SK-N-SH (cell line): Measurements from ENCODE around the gene MUC2. TPM values are rescaled to one million over a fixed set of nuclear protein-coding genes. Genes with fewer than 3 reads are reported as not detected.

Experiments
- CTCF ChIA-PET: fragments of 300-600, 350-600 bp; formaldehyde crosslinking; extraction: SDS; loops from one replicate; lab custom pipeline; 2021; lab: Yijun Ruan, JAX
- POLR2A ChIA-PET: fragments of 350-600 bp; sonication (Branson Sonifier 250); formaldehyde crosslinking; extraction: SDS; loops from one replicate; lab custom pipeline; 2020; ENCODE audit warnings: antibody characterized with exemption, inconsistent platforms; lab: Yijun Ruan, JAX
- DNase-seq: peaks from one replicate; pipeline ENCODE4 v3.0.0; 2012
- H2AFZ ChIP-seq: fragments of 200-600 bp; sonication (generic); 2 replicates; pipeline ENCODE4 v1.8.1; 2016; ENCODE audit warnings: antibody characterized with exemption, mild to moderate bottlenecking, low read depth
- H3F3A ChIP-seq: fragments of 200-600 bp; sonication (generic); replicated peaks from 2 replicates; pipeline ENCODE3; 2016; ENCODE audit warnings: antibody characterized with exemption, mild to moderate bottlenecking; ENCODE audit not compliant: insufficient read depth
- H3K27ac ChIP-seq, 2 experiments: fragments of 200-500 bp in 1 of 2; fragments of 200-600 bp in 1 of 2; sonication (Bioruptor generic) in 1 of 2; sonication (generic), shearing (Covaris generic) in 1 of 2; 2 replicates each; pipeline versions ENCODE4 v1.5.1 to v1.6.1; 2014 to 2016; ENCODE audit warnings: low read depth in 2 of 2, inconsistent platforms in 1 of 2, low read length in 1 of 2, mild to moderate bottlenecking in 1 of 2, mixed read lengths in 1 of 2
- H3K27me3 ChIP-seq: fragments of 200-600 bp; sonication (generic), shearing (Covaris generic); 2 replicates; pipeline ENCODE4 v1.6.1; 2016; ENCODE audit warnings: mixed run types; ENCODE audit not compliant: insufficient read depth
- H3K36me3 ChIP-seq, 2 experiments: fragments of 200-500 bp in 1 of 2; fragments of 200-600 bp in 1 of 2; sonication (Bioruptor generic) in 1 of 2; sonication (generic) in 1 of 2; replicated peaks in 1 of 2; 2 replicates each; pipeline versions ENCODE3 to v1.5.1; 2014 to 2016; ENCODE audit warnings: low read length in 1 of 2, mild to moderate bottlenecking in 1 of 2; ENCODE audit not compliant: insufficient read depth in 2 of 2, control insufficient read depth in 1 of 2
- H3K4me1 ChIP-seq, 2 experiments: fragments of 200-500 bp in 1 of 2; fragments of 200-600 bp in 1 of 2; sonication (Bioruptor generic) in 1 of 2; sonication (generic), shearing (Covaris generic) in 1 of 2; 2 replicates each; pipeline versions ENCODE4 v1.5.1 to v1.6.1; 2014 to 2016; ENCODE audit warnings: low read depth in 1 of 2, low read length in 1 of 2, mixed run types in 1 of 2; ENCODE audit not compliant: insufficient read depth in 2 of 2, control insufficient read depth in 1 of 2
- H3K4me2 ChIP-seq: fragments of 200-600 bp; sonication (generic), shearing (Covaris generic); 2 replicates; pipeline ENCODE4 v1.6.1; 2017; ENCODE audit warnings: mixed run types
- H3K4me3 ChIP-seq, 2 experiments: fragments of 200-500 bp in 1 of 2; fragments of 200-600 bp in 1 of 2; sonication (Bioruptor generic) in 1 of 2; sonication (generic), shearing (Covaris generic) in 1 of 2; 2 replicates each; pipeline versions ENCODE4 v1.5.1 to v1.8.1; 2014 to 2016; ENCODE audit warnings: low read depth in 2 of 2, inconsistent platforms in 1 of 2, low read length in 1 of 2, mild to moderate bottlenecking in 1 of 2, mixed read lengths in 1 of 2, moderate library complexity in 1 of 2
- H3K79me2 ChIP-seq: fragments of 200-600 bp; sonication (generic); 2 replicates; pipeline ENCODE4 v1.8.1; 2017; ENCODE audit warnings: mild to moderate bottlenecking; ENCODE audit not compliant: insufficient read depth
- H3K9ac ChIP-seq: fragments of 200-600 bp; sonication (generic); 2 replicates; pipeline ENCODE4 v1.6.1; 2017; ENCODE audit warnings: mixed run types
- H3K9me2 ChIP-seq: fragments of 200-600 bp; sonication (generic); 2 replicates; pipeline ENCODE4 v1.6.1; 2017; ENCODE audit warnings: mixed run types
- H3K9me3 ChIP-seq: fragments of 200-600 bp; sonication (generic); 2 replicates; pipeline ENCODE4 v1.6.1; 2017; ENCODE audit warnings: mixed run types, mild to moderate bottlenecking, moderate library complexity
- H4K20me1 ChIP-seq: fragments of 200-600 bp; sonication (generic); 2 replicates; pipeline ENCODE4 v1.6.1; 2017; ENCODE audit warnings: mild to moderate bottlenecking, mixed run types; ENCODE audit not compliant: insufficient read depth
- CHD2 ChIP-seq: fragments of 150-350 bp; IDR thresholded peaks from 2 replicates; pipeline ENCODE4 v1.6.1; 2018; ENCODE audit warnings: low read length; ENCODE audit not compliant: partially characterized antibody
- ELF1 ChIP-seq: IDR thresholded peaks from 2 replicates; pipeline ENCODE4 v1.4.0; 2012
- EZH2phosphoT487 ChIP-seq: fragments of 200-600 bp; sonication (generic); IDR thresholded peaks from 2 replicates; pipeline ENCODE4 v1.6.1; 2017; ENCODE audit warnings: low read depth, mixed run types, mild to moderate bottlenecking, antibody characterized with exemption, moderate library complexity, borderline replicate concordance
- FOSL2 ChIP-seq: IDR thresholded peaks from 2 replicates; pipeline ENCODE4 v1.4.0; 2012; ENCODE audit warnings: low read depth, mild to moderate bottlenecking, moderate library complexity, borderline replicate concordance
- FOXJ3 ChIP-seq: sonication (generic); formaldehyde crosslinking; IDR thresholded peaks from 2 replicates; pipeline ENCODE4 v1.5.1; 2020; ENCODE audit warnings: mild to moderate bottlenecking, missing genetic modification reagents
- GATA2 ChIP-seq: sonication (generic); formaldehyde crosslinking; IDR thresholded peaks from 2 replicates; pipeline ENCODE4 v1.5.0; 2020; ENCODE audit warnings: mild to moderate bottlenecking, missing genetic modification reagents
- MXI1 ChIP-seq: IDR thresholded peaks from 2 replicates; pipeline ENCODE4 v1.6.1; 2012; ENCODE audit warnings: mild to moderate bottlenecking, low read depth, low read length, improper control_type of control experiment
- PBX3 ChIP-seq: IDR thresholded peaks from 2 replicates; pipeline ENCODE4; 2012
- POLR2AphosphoS5 ChIP-seq: IDR thresholded peaks from 2 replicates; pipeline ENCODE4 v1.6.1; 2012; ENCODE audit warnings: low read depth, low read length
- RAD21 ChIP-seq: IDR thresholded peaks from 2 replicates; pipeline ENCODE4 v1.6.1; 2012; ENCODE audit warnings: mild to moderate bottlenecking, low read length
- RFX5 ChIP-seq: IDR thresholded peaks from 2 replicates; pipeline ENCODE4 v1.6.1; 2012; ENCODE audit warnings: mild to moderate bottlenecking, improper control_type of control experiment, low read length
- RXRA ChIP-seq: IDR thresholded peaks from 2 replicates; pipeline ENCODE4 v1.4.0; 2012; ENCODE audit warnings: low read depth, mild to moderate bottlenecking, borderline replicate concordance
- SMC3 ChIP-seq: IDR thresholded peaks from 2 replicates; pipeline ENCODE4 v1.6.1; 2012; ENCODE audit warnings: low read depth, low read length, improper control_type of control experiment
- TAF1 ChIP-seq: IDR thresholded peaks from 2 replicates; pipeline ENCODE4 v1.6.1; 2012; ENCODE audit warnings: low read depth, mild to moderate bottlenecking, low read length, moderate library complexity, borderline replicate concordance
- TCF12 ChIP-seq: IDR thresholded peaks from 2 replicates; pipeline ENCODE4 v1.4.0; 2012
- USF1 ChIP-seq: IDR thresholded peaks from 2 replicates; pipeline ENCODE4 v1.4.0; 2012; ENCODE audit warnings: low read depth, borderline replicate concordance
- YY1 ChIP-seq: IDR thresholded peaks from 2 replicates; pipeline ENCODE4 v1.4.0; 2012; ENCODE audit warnings: low read depth, mild to moderate bottlenecking
- ZBTB33 ChIP-seq: IDR thresholded peaks from 2 replicates; pipeline ENCODE4 v1.4.0; 2012; ENCODE audit warnings: low read depth, borderline replicate concordance
- WGBS: methylation state at CpG from one replicate; pipeline ENCODE4 v1.1.6; 2017; ENCODE audit warnings: low lambda C conversion rate; 5-methylcytosine and 5-hydroxymethylcytosine counted together
- polyA plus RNA-seq, 3 experiments: library from polyadenylated mRNA; depleted of rRNA; stranded (reverse); fragments of >200 nt; gene quantifications; 2 replicates each; pipeline ENCODE4 v1.2.3, GENCODE V29; 2012
- TF ChIP-seq, protein P1 (sequence below): IDR thresholded peaks from 2 replicates; pipeline ENCODE4 v1.6.1; 2012; ENCODE audit warnings: mild to moderate bottlenecking, low read depth, low read length, moderate library complexity
- TF ChIP-seq, protein P2 (sequence below): fragments of 150-350 bp; IDR thresholded peaks from 2 replicates; pipeline ENCODE4 v1.6.1; 2016; ENCODE audit warnings: mild to moderate bottlenecking, low read depth, low read length

Gene MUC2
- polyA plus RNA-seq, 1 of the 3 experiments (the other 2 are of a cell fraction) = not detected

DNA sequence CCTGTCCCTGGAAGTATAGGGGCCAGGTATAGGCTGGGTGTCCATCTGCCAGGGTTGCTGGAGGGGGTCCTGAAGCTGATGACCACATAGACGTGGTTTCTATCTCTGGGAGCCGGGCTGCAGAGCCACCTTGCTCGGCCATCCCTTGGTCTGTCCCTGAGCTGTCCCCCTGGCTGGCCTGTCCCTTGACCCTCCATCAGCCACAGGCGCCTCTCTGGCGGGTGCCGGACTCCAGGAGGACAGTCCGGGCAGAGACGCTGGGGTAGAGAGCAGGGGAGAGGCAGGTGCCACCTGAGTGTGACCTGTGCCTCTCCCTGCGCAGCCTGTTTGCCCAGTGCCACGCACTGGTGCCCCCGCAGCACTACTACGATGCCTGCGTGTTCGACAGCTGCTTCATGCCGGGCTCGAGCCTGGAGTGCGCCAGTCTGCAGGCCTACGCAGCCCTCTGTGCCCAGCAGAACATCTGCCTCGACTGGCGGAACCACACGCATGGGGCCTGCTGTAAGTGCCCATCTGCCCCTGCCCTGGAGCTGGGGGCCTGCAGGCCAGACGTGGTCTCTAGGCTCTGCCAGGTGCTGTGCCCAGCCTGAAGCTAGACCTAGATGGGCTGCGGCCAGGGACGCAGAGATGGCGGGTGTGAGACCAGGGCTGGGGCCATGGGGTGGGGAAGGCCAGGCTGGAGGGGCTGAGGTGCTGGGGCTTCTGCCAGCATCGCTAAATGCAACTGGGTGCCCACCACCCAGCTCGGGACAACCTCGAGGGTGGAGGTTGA lies 29.9 kb downstream of the MUC2 start:
- CTCF ChIA-PET = interaction anchor here (0.7 to 1.3 kb wide), 4 partner anchors 27 to 411 kb away, joined by 3 read pairs; no protein-coding TSS in a partner anchor
- H3K9me2 ChIP-seq = no peaks in the 10 kb centered on the region
- H3K27ac ChIP-seq = no peak overlapping the region
- DNase-seq = no peak
- H3K4me1 ChIP-seq = no peaks in the 10 kb centered on the region
- H2AFZ ChIP-seq = no peak overlapping the region
- H3K36me3 ChIP-seq = no peaks in the 10 kb centered on the region
- H3K9me3 ChIP-seq = no peaks in the 10 kb centered on the region
- H3K4me3 ChIP-seq = no peak overlapping the region
- H3F3A ChIP-seq = no peaks in the 10 kb centered on the region
- H4K20me1 ChIP-seq = no peaks in the 10 kb centered on the region
- no peaks in the 10 kb centered on the region for H3K79me2 ChIP-seq
- TF ChIP-seq ZBTB33 = no peak
- TF ChIP-seq SMC3 = no peak
- no peak for TF ChIP-seq PBX3
- no peak for TF ChIP-seq FOXJ3 (CRISPR knock-in tag)
- no peak for TF ChIP-seq RFX5
- TF ChIP-seq POLR2AphosphoS5 = no peak
- TF ChIP-seq, protein P1, sequence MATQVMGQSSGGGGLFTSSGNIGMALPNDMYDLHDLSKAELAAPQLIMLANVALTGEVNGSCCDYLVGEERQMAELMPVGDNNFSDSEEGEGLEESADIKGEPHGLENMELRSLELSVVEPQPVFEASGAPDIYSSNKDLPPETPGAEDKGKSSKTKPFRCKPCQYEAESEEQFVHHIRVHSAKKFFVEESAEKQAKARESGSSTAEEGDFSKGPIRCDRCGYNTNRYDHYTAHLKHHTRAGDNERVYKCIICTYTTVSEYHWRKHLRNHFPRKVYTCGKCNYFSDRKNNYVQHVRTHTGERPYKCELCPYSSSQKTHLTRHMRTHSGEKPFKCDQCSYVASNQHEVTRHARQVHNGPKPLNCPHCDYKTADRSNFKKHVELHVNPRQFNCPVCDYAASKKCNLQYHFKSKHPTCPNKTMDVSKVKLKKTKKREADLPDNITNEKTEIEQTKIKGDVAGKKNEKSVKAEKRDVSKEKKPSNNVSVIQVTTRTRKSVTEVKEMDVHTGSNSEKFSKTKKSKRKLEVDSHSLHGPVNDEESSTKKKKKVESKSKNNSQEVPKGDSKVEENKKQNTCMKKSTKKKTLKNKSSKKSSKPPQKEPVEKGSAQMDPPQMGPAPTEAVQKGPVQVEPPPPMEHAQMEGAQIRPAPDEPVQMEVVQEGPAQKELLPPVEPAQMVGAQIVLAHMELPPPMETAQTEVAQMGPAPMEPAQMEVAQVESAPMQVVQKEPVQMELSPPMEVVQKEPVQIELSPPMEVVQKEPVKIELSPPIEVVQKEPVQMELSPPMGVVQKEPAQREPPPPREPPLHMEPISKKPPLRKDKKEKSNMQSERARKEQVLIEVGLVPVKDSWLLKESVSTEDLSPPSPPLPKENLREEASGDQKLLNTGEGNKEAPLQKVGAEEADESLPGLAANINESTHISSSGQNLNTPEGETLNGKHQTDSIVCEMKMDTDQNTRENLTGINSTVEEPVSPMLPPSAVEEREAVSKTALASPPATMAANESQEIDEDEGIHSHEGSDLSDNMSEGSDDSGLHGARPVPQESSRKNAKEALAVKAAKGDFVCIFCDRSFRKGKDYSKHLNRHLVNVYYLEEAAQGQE = no peak
- TF ChIP-seq TAF1 = no peak
- TF ChIP-seq USF1 = no peak
- no peak for TF ChIP-seq TCF12
- TF ChIP-seq EZH2phosphoT487 = no peak
- no peak for TF ChIP-seq GATA2 (CRISPR knock-in tag)
- TF ChIP-seq, protein P2, sequence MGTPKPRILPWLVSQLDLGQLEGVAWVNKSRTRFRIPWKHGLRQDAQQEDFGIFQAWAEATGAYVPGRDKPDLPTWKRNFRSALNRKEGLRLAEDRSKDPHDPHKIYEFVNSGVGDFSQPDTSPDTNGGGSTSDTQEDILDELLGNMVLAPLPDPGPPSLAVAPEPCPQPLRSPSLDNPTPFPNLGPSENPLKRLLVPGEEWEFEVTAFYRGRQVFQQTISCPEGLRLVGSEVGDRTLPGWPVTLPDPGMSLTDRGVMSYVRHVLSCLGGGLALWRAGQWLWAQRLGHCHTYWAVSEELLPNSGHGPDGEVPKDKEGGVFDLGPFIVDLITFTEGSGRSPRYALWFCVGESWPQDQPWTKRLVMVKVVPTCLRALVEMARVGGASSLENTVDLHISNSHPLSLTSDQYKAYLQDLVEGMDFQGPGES = no peak
- TF ChIP-seq CHD2 = no peak
- TF ChIP-seq FOSL2 = no peak
- no peak for TF ChIP-seq RXRA
- TF ChIP-seq RAD21 = no peak
- TF ChIP-seq MXI1 = no peak
- TF ChIP-seq YY1 = no peak
- TF ChIP-seq ELF1 = no peak
- POLR2A ChIA-PET = no interaction called here
- no peaks in the 10 kb centered on the region for H3K27me3 ChIP-seq
- H3K9ac ChIP-seq = no peak overlapping the region
- no CpG with 5 or more reads among the region's 28 CpGs for WGBS
- no peak overlapping the region for H3K4me2 ChIP-seq
